Esophagus muscularis mucosa (tissue), 4 donors: ENCODE measurements around the gene TNFSF13. TPM values are rescaled to one million over a fixed set of nuclear protein-coding genes. Genes with fewer than 3 reads are reported as not detected.
A peak's percentile ranks its signal among the peaks of the same experiment; 100 is the strongest.

ENCODE experiments used
- DNase-seq: peaks from one replicate; pipeline ENCODE4 v3.0.0-alpha.2; 2017; ENCODE audit errors: extremely low spot score
- H3K27ac ChIP-seq, 4 donors: fragments of 200-600 bp; sonication (generic); replicated peaks in 1 of 4; 1 replicate in 3 of 4; 2 replicates in 1 of 4; pipeline ENCODE4 v1.5.1; 2016 to 2019; ENCODE audit warnings: mild to moderate bottlenecking in 1 of 4
- H3K27me3 ChIP-seq, 4 donors: fragments of 200-600 bp; sonication (generic); one replicate each; pipeline versions ENCODE4 v1.5.1 to v1.6.0; 2016 to 2019
- H3K36me3 ChIP-seq, 4 donors: fragments of 200-600 bp; sonication (generic); one replicate each; pipeline ENCODE4 v1.5.1; 2016 to 2019
- H3K4me1 ChIP-seq, 4 donors: fragments of 200-600 bp; sonication (generic); one replicate each; pipeline ENCODE4 v1.5.1; 2016 to 2019
- H3K4me3 ChIP-seq, 4 donors: fragments of 200-600 bp; sonication (generic); 1 replicate in 2 of 4; 2 replicates in 2 of 4; pipeline ENCODE4 v1.5.1; 2016 to 2019; ENCODE audit warnings: mild to moderate bottlenecking in 4 of 4, moderate library complexity in 1 of 4
- H3K9me3 ChIP-seq, 4 donors: fragments of 200-600 bp; sonication (generic); 1 replicate in 3 of 4; 2 replicates in 1 of 4; pipeline ENCODE4 v1.5.1; 2016 to 2019
- EP300 ChIP-seq: sonication (generic); formaldehyde crosslinking; IDR thresholded peaks from one replicate; pipeline ENCODE4 v1.6.1; 2017; ENCODE audit warnings: antibody characterized with exemption
- POLR2A ChIP-seq: fragments of 450-650 bp; IDR thresholded peaks from one replicate; pipeline ENCODE4 v1.6.1; 2017; ENCODE audit warnings: antibody characterized with exemption, moderate library complexity, mild to moderate bottlenecking, low read depth
- POLR2AphosphoS5 ChIP-seq, 2 donors: sonication (generic); formaldehyde crosslinking; IDR thresholded peaks; one replicate each; pipeline ENCODE4 v1.6.1; 2017; ENCODE audit warnings: antibody characterized with exemption in 2 of 2
- WGBS: methylation state at CpG from one replicate; pipeline ENCODE4 v1.1.5; 2018; 5-methylcytosine and 5-hydroxymethylcytosine counted together
- intact Hi-C: fragments of 100-400 bp; cut with DNase I; formaldehyde crosslinking; loops from one replicate; pipeline ENCODE4 v1.15.1; 2023
- total RNA-seq, 4 donors: library from RNA; depleted of rRNA; stranded (reverse); fragments of >200 nt; gene quantifications; one replicate each; pipeline versions ENCODE4 v1.1.0 to v1.2.1, GENCODE V29; 2016
- TF ChIP-seq, protein P1 (sequence below), 3 experiments: fragments of 200-600 bp in 2 of 3; fragments of 450-650 bp in 1 of 3; sonication (generic) in 2 of 3; IDR thresholded peaks; one replicate each; pipeline ENCODE4 v1.5.1; 2017 to 2019; ENCODE audit warnings: antibody characterized with exemption in 3 of 3, mild to moderate bottlenecking in 2 of 3, moderate library complexity in 1 of 3

The TNFSF13 gene
- total RNA-seq, 4 donors from 2014 or later, result 13.4 to 25.8 (median 22.4) TPM

GRCh38 chr17:7579001-7579833, 20.7 kb downstream of the TNFSF13 start, which contains the start of gene CD68:
CD68 (plus strand) TSS chr17:7579638; CDS start chr17:7579678, 40 bp downstream.
- Histone ChIP-seq H3K27me3 (no peaks in the 10 kb centered on the region), H3K4me3 (peak within 1 kb of the TSS; percentile 21 to 72 (median 39)), H3K9me3 (no peaks in the 10 kb centered on the region), H3K36me3 (peaks cover 45 to 55% (median 51%) of the 10 kb centered on the region in 4 donors), H3K4me1 (peaks cover 58 to 94% (median 89%) of the 10 kb centered on the region in 4 donors), H3K27ac (peak within 1 kb of the TSS; percentile 82 to 94 (median 89))
- intact Hi-C loops, result no loop called here
- 12% methylated on average over 5 of the region's 7 CpGs for WGBS
- TF ChIP-seq POLR2AphosphoS5 (IDR thresholded peaks at IDR 0.05) (peak; percentile 71 to 85), POLR2A (peak; percentile 61), EP300 (no peak)
- TF ChIP-seq, protein P1, sequence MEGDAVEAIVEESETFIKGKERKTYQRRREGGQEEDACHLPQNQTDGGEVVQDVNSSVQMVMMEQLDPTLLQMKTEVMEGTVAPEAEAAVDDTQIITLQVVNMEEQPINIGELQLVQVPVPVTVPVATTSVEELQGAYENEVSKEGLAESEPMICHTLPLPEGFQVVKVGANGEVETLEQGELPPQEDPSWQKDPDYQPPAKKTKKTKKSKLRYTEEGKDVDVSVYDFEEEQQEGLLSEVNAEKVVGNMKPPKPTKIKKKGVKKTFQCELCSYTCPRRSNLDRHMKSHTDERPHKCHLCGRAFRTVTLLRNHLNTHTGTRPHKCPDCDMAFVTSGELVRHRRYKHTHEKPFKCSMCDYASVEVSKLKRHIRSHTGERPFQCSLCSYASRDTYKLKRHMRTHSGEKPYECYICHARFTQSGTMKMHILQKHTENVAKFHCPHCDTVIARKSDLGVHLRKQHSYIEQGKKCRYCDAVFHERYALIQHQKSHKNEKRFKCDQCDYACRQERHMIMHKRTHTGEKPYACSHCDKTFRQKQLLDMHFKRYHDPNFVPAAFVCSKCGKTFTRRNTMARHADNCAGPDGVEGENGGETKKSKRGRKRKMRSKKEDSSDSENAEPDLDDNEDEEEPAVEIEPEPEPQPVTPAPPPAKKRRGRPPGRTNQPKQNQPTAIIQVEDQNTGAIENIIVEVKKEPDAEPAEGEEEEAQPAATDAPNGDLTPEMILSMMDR (IDR thresholded peaks at IDR 0.05), result no peak
- peak; percentile 94 for DNase-seq

DNA sequence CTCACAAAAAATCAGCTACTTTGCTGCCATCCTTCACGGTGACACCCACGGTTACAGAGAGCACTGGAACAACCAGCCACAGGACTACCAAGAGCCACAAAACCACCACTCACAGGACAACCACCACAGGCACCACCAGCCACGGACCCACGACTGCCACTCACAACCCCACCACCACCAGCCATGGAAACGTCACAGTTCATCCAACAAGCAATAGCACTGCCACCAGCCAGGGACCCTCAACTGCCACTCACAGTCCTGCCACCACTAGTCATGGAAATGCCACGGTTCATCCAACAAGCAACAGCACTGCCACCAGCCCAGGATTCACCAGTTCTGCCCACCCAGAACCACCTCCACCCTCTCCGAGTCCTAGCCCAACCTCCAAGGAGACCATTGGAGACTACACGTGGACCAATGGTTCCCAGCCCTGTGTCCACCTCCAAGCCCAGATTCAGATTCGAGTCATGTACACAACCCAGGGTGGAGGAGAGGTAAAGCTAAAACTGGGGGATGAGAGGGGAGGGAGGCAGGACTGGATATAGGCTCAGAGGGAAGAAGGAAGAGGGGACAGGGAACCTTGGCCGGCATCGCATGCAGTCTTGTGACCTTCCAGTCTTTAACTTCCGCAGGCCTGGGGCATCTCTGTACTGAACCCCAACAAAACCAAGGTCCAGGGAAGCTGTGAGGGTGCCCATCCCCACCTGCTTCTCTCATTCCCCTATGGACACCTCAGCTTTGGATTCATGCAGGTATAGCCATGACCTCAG, 21.5 kb downstream of the TNFSF13 start:
- peaks cover 58 to 94% (median 89%) of the 10 kb centered on the region in 4 donors for H3K4me1 ChIP-seq
- H3K27ac ChIP-seq, result peak overlapping the region; percentile 82 to 94 (median 89)
- WGBS, result 67% methylated on average over 8 of the region's 12 CpGs
- peaks cover 37 to 47% (median 43%) of the 10 kb centered on the region in 4 donors for H3K36me3 ChIP-seq
- TF ChIP-seq EP300 (no peak), POLR2A (no peak), POLR2AphosphoS5 (IDR thresholded peaks at IDR 0.05) (no peak)
- TF ChIP-seq, protein P1 (IDR thresholded peaks at IDR 0.05), result no peak
- peak overlapping the region; percentile 21 to 72 (median 39) for H3K4me3 ChIP-seq
- intact Hi-C loops, result no loop called here
- no peak for DNase-seq
- H3K9me3 ChIP-seq, result no peaks in the 10 kb centered on the region
- H3K27me3 ChIP-seq, result no peaks in the 10 kb centered on the region

DNA sequence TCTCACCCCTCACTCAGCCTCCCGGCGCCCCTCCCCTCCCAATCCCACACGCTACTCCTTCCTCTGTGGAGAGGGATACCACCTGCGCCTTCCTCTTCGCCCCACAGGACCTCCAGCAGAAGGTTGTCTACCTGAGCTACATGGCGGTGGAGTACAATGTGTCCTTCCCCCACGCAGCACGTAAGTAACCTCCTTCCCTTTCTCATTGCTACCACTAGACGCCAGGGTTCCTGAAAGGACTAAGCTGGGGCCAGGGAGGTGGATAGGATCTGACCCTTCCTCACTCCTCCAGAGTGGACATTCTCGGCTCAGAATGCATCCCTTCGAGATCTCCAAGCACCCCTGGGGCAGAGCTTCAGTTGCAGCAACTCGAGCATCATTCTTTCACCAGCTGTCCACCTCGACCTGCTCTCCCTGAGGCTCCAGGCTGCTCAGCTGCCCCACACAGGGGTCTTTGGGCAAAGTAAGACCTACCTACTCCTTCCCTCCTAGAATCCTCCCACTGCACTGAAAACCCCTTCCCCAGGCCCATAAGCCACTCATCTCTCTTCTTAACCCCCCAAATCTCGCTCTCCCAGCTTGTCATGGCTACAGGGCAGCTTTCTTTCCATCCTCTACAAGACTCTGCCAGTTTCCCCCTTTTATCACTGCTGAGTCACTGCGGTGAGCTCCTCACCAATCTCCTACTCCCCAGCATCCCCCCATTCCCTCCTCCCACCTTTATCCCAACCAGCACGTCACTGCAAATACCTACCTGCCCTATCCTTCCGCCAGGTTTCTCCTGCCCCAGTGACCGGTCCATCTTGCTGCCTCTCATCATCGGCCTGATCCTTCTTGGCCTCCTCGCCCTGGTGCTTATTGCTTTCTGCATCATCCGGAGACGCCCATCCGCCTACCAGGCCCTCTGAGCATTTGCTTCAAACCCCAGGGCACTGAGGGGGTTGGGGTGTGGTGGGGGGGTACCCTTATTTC, 22.3 kb downstream of the TNFSF13 start:
- Histone ChIP-seq H3K4me3 (peak overlapping the region; percentile 21 to 72 (median 39)), H3K4me1 (peaks cover 53 to 94% (median 88%) of the 10 kb centered on the region in 4 donors)
- intact Hi-C loops, result no loop called here

More for the DNA sequence above, 22.3 kb downstream of the TNFSF13 start:
- no peaks in the 10 kb centered on the region for H3K9me3 ChIP-seq
- no peak for DNase-seq
- H3K27ac ChIP-seq, result peak overlapping the region; percentile 82 to 94 (median 89)
- no peaks in the 10 kb centered on the region for H3K27me3 ChIP-seq
- 76% methylated on average over 21 of the region's 23 CpGs for WGBS
- peaks cover 28 to 38% (median 34%) of the 10 kb centered on the region in 4 donors for H3K36me3 ChIP-seq
- no peak for TF ChIP-seq POLR2A
- TF ChIP-seq, protein P1 (IDR thresholded peaks at IDR 0.05), result no peak
- no peak for TF ChIP-seq POLR2AphosphoS5 (IDR thresholded peaks at IDR 0.05)
- no peak for TF ChIP-seq EP300
